H1 (cell line): Measurements from ENCODE around the gene VIPR2. TPM values are rescaled to one million over a fixed set of nuclear protein-coding genes. Genes with fewer than 3 reads are reported as not detected.

Source experiments
- CTCF ChIA-PET: fragments of 300-600 bp; sonication (Branson Sonifier 250); formaldehyde crosslinking; loops from one replicate; lab custom pipeline; 2021; ENCODE audit not compliant: partially characterized antibody; lab: Charles Lee
- POLR2A ChIA-PET: fragments of 300-600 bp; sonication (Branson Sonifier 250); formaldehyde crosslinking; loops from one replicate; lab custom pipeline; 2021; ENCODE audit warnings: inconsistent platforms; ENCODE audit not compliant: partially characterized antibody; lab: Charles Lee
- DNase-seq, 2 experiments: peaks; one replicate each; pipeline versions ENCODE4 v3.0.0 to v3.0.0-alpha.2; 2010 to 2022; ENCODE audit warnings: low spot score in 2 of 2, low read depth in 1 of 2, mixed read lengths in 1 of 2
- FAIRE-seq: peaks from 2 replicates; lab custom pipeline; 2011; peaks lifted over from hg19 to GRCh38; lab: Jason Lieb, UNC
- H2AFZ ChIP-seq: 2 replicates; pipeline ENCODE4 v1.8.1; 2012; ENCODE audit warnings: low read length, inconsistent platforms
- H2AK5ac ChIP-seq: 2 replicates; pipeline ENCODE4 v1.6.1; 2013; ENCODE audit warnings: low read depth, low read length
- H2BK120ac ChIP-seq: replicated peaks from 2 replicates; pipeline ENCODE3; 2013; ENCODE audit warnings: low read depth, low read length, inconsistent platforms
- H2BK12ac ChIP-seq: 2 replicates; pipeline ENCODE4 v1.6.1; 2013; ENCODE audit warnings: low read depth, low read length
- H2BK15ac ChIP-seq: 2 replicates; pipeline ENCODE4 v1.6.1; 2013; ENCODE audit warnings: low read length
- H2BK20ac ChIP-seq: 2 replicates; pipeline ENCODE4 v1.6.1; 2013; ENCODE audit warnings: low read length
- H2BK5ac ChIP-seq: 2 replicates; pipeline ENCODE4 v1.6.1; 2013; ENCODE audit warnings: low read depth, low read length
- H3K14ac ChIP-seq: 2 replicates; pipeline ENCODE4 v1.6.1; 2013; ENCODE audit warnings: inconsistent platforms; ENCODE audit not compliant: insufficient read length
- H3K18ac ChIP-seq: 2 replicates; pipeline ENCODE4 v1.6.1; 2013; ENCODE audit warnings: low read length; ENCODE audit errors: extremely low read depth
- H3K23ac ChIP-seq: 2 replicates; pipeline ENCODE4 v1.6.1; 2013; ENCODE audit warnings: inconsistent platforms; ENCODE audit not compliant: insufficient read length
- H3K23me2 ChIP-seq: 2 replicates; pipeline ENCODE4 v1.6.1; 2013; ENCODE audit warnings: low read depth, low read length
- H3K27ac ChIP-seq: 2 replicates; pipeline ENCODE4 v1.6.1; 2011; ENCODE audit warnings: low read depth, low read length, inconsistent platforms
- H3K27me3 ChIP-seq, 4 experiments: replicated peaks in 1 of 4; 1 replicate in 1 of 4; 2 replicates in 3 of 4; pipeline versions ENCODE4 v1.6.1 to v1.8.1; 2011 to 2013; ENCODE audit warnings: low read length in 3 of 4, mild to moderate bottlenecking in 3 of 4, inconsistent platforms in 2 of 4, mixed read lengths in 2 of 4, moderate library complexity in 1 of 4; ENCODE audit not compliant: control insufficient read depth in 3 of 4, insufficient read depth in 3 of 4; ENCODE audit errors: extremely low read depth in 1 of 4
- H3K36me3 ChIP-seq, 4 experiments: 2 replicates each; pipeline versions ENCODE4 v1.6.1 to v1.8.1; 2011 to 2013; ENCODE audit warnings: mild to moderate bottlenecking in 4 of 4, low read length in 3 of 4, moderate library complexity in 2 of 4, control low read depth in 1 of 4, inconsistent platforms in 1 of 4; ENCODE audit not compliant: insufficient read depth in 4 of 4, control insufficient read depth in 2 of 4
- H3K4ac ChIP-seq: replicated peaks from 2 replicates; pipeline ENCODE3; 2013; ENCODE audit warnings: low read length, low read depth, mixed read lengths, inconsistent platforms; ENCODE audit not compliant: insufficient read length
- H3K4me1 ChIP-seq, 4 experiments: replicated peaks in 1 of 4; 1 replicate in 1 of 4; 2 replicates in 3 of 4; pipeline versions ENCODE4 v1.6.1 to v1.8.1; 2011 to 2013; ENCODE audit warnings: low read length in 3 of 4, inconsistent platforms in 2 of 4, mixed read lengths in 1 of 4; ENCODE audit not compliant: insufficient read depth in 4 of 4, control insufficient read depth in 3 of 4
- H3K4me2 ChIP-seq, 2 experiments: 2 replicates each; pipeline versions ENCODE4 v1.6.1 to v1.8.1; 2011 to 2013; ENCODE audit warnings: low read depth in 2 of 2, low read length in 2 of 2, control low read depth in 1 of 2, inconsistent platforms in 1 of 2, mild to moderate bottlenecking in 1 of 2; ENCODE audit not compliant: insufficient read depth in 1 of 2
- H3K4me3 ChIP-seq, 4 experiments: fragments of 200-600, 300-600 bp in 1 of 4; sonication (generic), shearing (Covaris generic), sonication (Bioruptor Twin) in 1 of 4; 2 replicates each; pipeline versions ENCODE4 v1.5.1 to v1.8.1; 2011 to 2016; ENCODE audit warnings: low read length in 4 of 4, low read depth in 3 of 4, control low read depth in 2 of 4, inconsistent platforms in 2 of 4, mild to moderate bottlenecking in 2 of 4, mixed read lengths in 1 of 4, moderate library complexity in 1 of 4; ENCODE audit not compliant: insufficient read depth in 2 of 4; ENCODE audit errors: extremely low read depth in 1 of 4
- H3K56ac ChIP-seq: replicated peaks from 2 replicates; pipeline ENCODE3; 2013; ENCODE audit warnings: low read depth, mild to moderate bottlenecking, mixed read lengths, low read length, inconsistent platforms; ENCODE audit not compliant: insufficient read length
- H3K79me1 ChIP-seq: 2 replicates; pipeline ENCODE4 v1.6.1; 2013; ENCODE audit warnings: low read depth, low read length, control low read depth
- H3K79me2 ChIP-seq, 2 experiments: 2 replicates each; pipeline versions ENCODE4 v1.6.1 to v1.8.1; 2012 to 2013; ENCODE audit warnings: low read length in 2 of 2, mild to moderate bottlenecking in 2 of 2, inconsistent platforms in 1 of 2; ENCODE audit not compliant: insufficient read depth in 2 of 2, control insufficient read depth in 1 of 2
- H3K9ac ChIP-seq, 4 experiments: replicated peaks in 1 of 4; 1 replicate in 1 of 4; 2 replicates in 3 of 4; pipeline versions ENCODE4 v1.6.1 to v1.8.1; 2011 to 2013; ENCODE audit warnings: low read depth in 3 of 4, low read length in 3 of 4, control low read depth in 2 of 4, mild to moderate bottlenecking in 2 of 4, moderate library complexity in 2 of 4, inconsistent platforms in 1 of 4; ENCODE audit errors: extremely low read depth in 1 of 4
- H3K9me3 ChIP-seq, 2 experiments: 2 replicates each; pipeline versions ENCODE4 v1.6.1 to v1.8.1; 2012 to 2013; ENCODE audit warnings: mild to moderate bottlenecking in 2 of 2, moderate library complexity in 2 of 2, control low read depth in 1 of 2, inconsistent platforms in 1 of 2, low read depth in 1 of 2, low read length in 1 of 2, mixed read lengths in 1 of 2; ENCODE audit not compliant: insufficient read depth in 2 of 2
- H4K20me1 ChIP-seq, 2 experiments: replicated peaks in 1 of 2; 2 replicates each; pipeline versions ENCODE3 to v1.8.1; 2011 to 2013; ENCODE audit warnings: inconsistent platforms in 2 of 2, low read length in 2 of 2, mild to moderate bottlenecking in 1 of 2; ENCODE audit not compliant: insufficient read depth in 2 of 2, control insufficient read depth in 1 of 2
- H4K5ac ChIP-seq: 2 replicates; pipeline ENCODE4 v1.6.1; 2013; ENCODE audit warnings: low read length, low read depth, mixed read lengths, inconsistent platforms; ENCODE audit not compliant: insufficient read length
- H4K8ac ChIP-seq: 2 replicates; pipeline ENCODE4 v1.8.0; 2013; ENCODE audit warnings: mild to moderate bottlenecking, moderate library complexity, low read length, inconsistent platforms; ENCODE audit not compliant: insufficient read depth; ENCODE audit errors: extremely low read depth
- H4K91ac ChIP-seq: replicated peaks from 2 replicates; pipeline ENCODE3; 2013; ENCODE audit warnings: low read length, mixed read lengths, inconsistent platforms; ENCODE audit not compliant: insufficient read length
- NRF1 ChIP-seq: IDR thresholded peaks from 2 replicates; pipeline ENCODE4 v1.6.1; 2011; ENCODE audit warnings: mild to moderate bottlenecking, low read depth, low read length, improper control_type of control experiment
- TEAD4 ChIP-seq: IDR thresholded peaks from 2 replicates; pipeline ENCODE4 v1.6.1; 2012; ENCODE audit warnings: low read depth, low read length, inconsistent platforms, mixed read lengths
- WGBS, 2 experiments: shearing (Covaris generic) in 1 of 2; methylation state at CpG; one replicate each; pipeline versions ENCODE4 v1.1.6 to v1.1.7; 2013 to 2015; ENCODE audit warnings: low lambda C conversion rate in 2 of 2, mixed read lengths in 2 of 2, inconsistent platforms in 1 of 2, low coverage in 1 of 2, missing lambda C conversion rate in 1 of 2; ENCODE audit not compliant: insufficient replicate concordance in 2 of 2, insufficient coverage in 1 of 2, insufficient read length in 1 of 2; ENCODE audit errors: extremely low coverage in 1 of 2, missing lambda C conversion rate in 1 of 2; 5-methylcytosine and 5-hydroxymethylcytosine counted together
- polyA plus RNA-seq, 7 experiments: library from polyadenylated mRNA; depleted of rRNA in 3 of 7; stranded (reverse) in 5 of 7; unstranded in 2 of 7; fragments of >200 nt in 5 of 7; fragments of 200-250 nt in 2 of 7; gene quantifications; 1 replicate in 5 of 7; 2 replicates in 1 of 7; 4 replicates in 1 of 7; pipeline versions ENCODE4 v1.2.1 to v1.2.3, GENCODE V29; 2011 to 2013; ENCODE audit warnings: missing spikeins in 2 of 7, mixed read lengths in 2 of 7
- total RNA-seq: library from RNA; stranded (reverse); fragmentation: NEBNext Ultra II Directional; extraction: Animal tissue kit (Norgen Biotek cat#: 25700); gene quantifications from 2 replicates; pipeline ENCODE4 v1.2.1, GENCODE V29; 2021

The VIPR2 gene
- total and polyA plus RNA-seq, 2 of the 8 experiments (the other 6 are each of a cell fraction or from before 2014, with no cell fraction given): 2.4 to 6.3 TPM

- Histone ChIP-seq H2BK12ac (no peak overlapping the region), H2AFZ (no peak overlapping the region), H3K4ac (no peak overlapping the region), H3K36me3 (no peaks in the 10 kb centered on the region), H4K91ac (no peak overlapping the region), H3K27me3 (no peaks in the 10 kb centered on the region), H3K79me1 (no peaks in the 10 kb centered on the region), H2BK15ac (no peak overlapping the region), H3K27ac (no peak overlapping the region), H2AK5ac (no peak overlapping the region), H3K79me2 (no peaks in the 10 kb centered on the region), H3K18ac (no peak overlapping the region), H2BK5ac (no peak overlapping the region), H3K4me2 (no peak overlapping the region), H2BK20ac (no peak overlapping the region; the same call in 1 of the 2 replicates), H4K8ac (no peak overlapping the region), H4K5ac (no peak overlapping the region), H3K23me2 (no peaks in the 10 kb centered on the region), H3K9me3 (peaks cover 0 to 6% of the 10 kb centered on the region in 2 experiments; a peak in 2 of 4 replicates), H3K9ac (no peak overlapping the region), H3K23ac (no peak overlapping the region), H4K20me1 (no peaks in the 10 kb centered on the region), H3K4me1 (no peaks in the 10 kb centered on the region; a peak in 1 of 7 replicates), H3K14ac (no peak overlapping the region), H3K4me3 (no peak overlapping the region), H3K56ac (no peak overlapping the region), H2BK120ac (no peak overlapping the region)
- TF ChIP-seq TEAD4 (no peak), NRF1 (no peak)
- DNase-seq (peak in 1 of 2 experiments; percentile 31), FAIRE-seq (no peak)
- CTCF ChIA-PET: interaction anchor here (1.1 to 1.5 kb wide), 2 partner anchors 18 to 37 kb away, joined by 3 to 4 read pairs; no protein-coding TSS in a partner anchor
- POLR2A ChIA-PET: no interaction called here
- 89% methylated on average over 6 of the region's 6 CpGs; no CpG with 5 or more reads in 1 of the 2 experiments for WGBS, 2 experiments
Measured at GRCh38 chr7:159046300-159046699, 98.4 kb downstream of the VIPR2 start.
